SJSA1 (cell line): ENCODE measurements around the gene RGS5. TPM values are rescaled to one million over a fixed set of nuclear protein-coding genes. Genes with fewer than 3 reads are reported as not detected.

ENCODE experiments used
- DNase-seq, 2 experiments: peaks; one replicate each; pipeline ENCODE4 v3.0.0-alpha.2; 2015 to 2020; ENCODE audit warnings: low spot score in 2 of 2, low read depth in 1 of 2
- H3K27ac ChIP-seq: fragments of 250-450 bp; sonication (Bioruptor Pico); 2 replicates; pipeline ENCODE4 v1.5.1; 2020; ENCODE audit warnings: mild to moderate bottlenecking, moderate library complexity
- H3K27me3 ChIP-seq: fragments of 250-450 bp; sonication (Bioruptor Pico); replicated peaks from 2 replicates; pipeline ENCODE4 v1.5.1; 2020; ENCODE audit warnings: mild to moderate bottlenecking, moderate library complexity
- H3K36me3 ChIP-seq: fragments of 250-450 bp; sonication (Bioruptor Pico); 2 replicates; pipeline ENCODE4 v1.5.1; 2020; ENCODE audit warnings: mild to moderate bottlenecking
- H3K4me1 ChIP-seq: fragments of 250-450 bp; sonication (Bioruptor Pico); replicated peaks from 2 replicates; pipeline ENCODE4 v1.6.1; 2021; ENCODE audit warnings: mild to moderate bottlenecking
- H3K4me3 ChIP-seq: fragments of 250-450 bp; sonication (Bioruptor Pico); 2 replicates; pipeline ENCODE4 v1.5.1; 2020; ENCODE audit warnings: mild to moderate bottlenecking
- H3K9me3 ChIP-seq: fragments of 250-450 bp; sonication (Bioruptor Pico); replicated peaks from 2 replicates; pipeline ENCODE4 v1.5.1; 2020; ENCODE audit warnings: mild to moderate bottlenecking
- total RNA-seq: library from RNA; depleted of rRNA; stranded (reverse); fragments of >200 nt; shearing (Covaris generic); gene quantifications from 2 replicates; pipeline ENCODE4 v1.2.3, GENCODE V29; 2014

Gene RGS5
- total RNA-seq, 1 experiment from 2014 or later, result 7.8 TPM

- Histone ChIP-seq H3K4me1 (peaks cover 13% of the 10 kb centered on the region), H3K27ac (peak overlapping the region; percentile 44), H3K36me3 (no peaks in the 10 kb centered on the region), H3K4me3 (no peak overlapping the region), H3K27me3 (no peaks in the 10 kb centered on the region), H3K9me3 (no peaks in the 10 kb centered on the region)
- DNase-seq, result no peak
These were observed 845 bp upstream of the RGS5 start for GRCh38 chr1:163203561-163203960.

- Histone ChIP-seq H3K4me1 (peaks cover 13% of the 10 kb centered on the region), H3K27ac (no peak overlapping the region)
- DNase-seq, result no peak
These were observed 810 bp downstream of the RGS5 start for GRCh38 chr1:163201906-163202305.

GRCh38 chr1:163197022-163197421 is 5.7 kb downstream of the RGS5 start:
- Histone ChIP-seq H3K4me1 (no peaks in the 10 kb centered on the region), H3K36me3 (no peaks in the 10 kb centered on the region), H3K27ac (no peak overlapping the region), H3K4me3 (no peak overlapping the region), H3K27me3 (no peaks in the 10 kb centered on the region), H3K9me3 (no peaks in the 10 kb centered on the region)
- DNase-seq, result no peak

More at GRCh38 chr1:163201906-163202305, 810 bp downstream of the RGS5 start:
- Histone ChIP-seq H3K36me3 (no peaks in the 10 kb centered on the region), H3K9me3 (no peaks in the 10 kb centered on the region), H3K4me3 (no peak overlapping the region), H3K27me3 (no peaks in the 10 kb centered on the region)

- DNase-seq, result no peak
- Histone ChIP-seq H3K4me1 (no peaks in the 10 kb centered on the region), H3K9me3 (no peaks in the 10 kb centered on the region), H3K27me3 (no peaks in the 10 kb centered on the region), H3K27ac (no peak overlapping the region), H3K4me3 (no peak overlapping the region), H3K36me3 (no peaks in the 10 kb centered on the region)
These were observed 6.3 kb downstream of the RGS5 start for GRCh38 chr1:163196449-163196787.

- Histone ChIP-seq H3K4me1 (no peaks in the 10 kb centered on the region), H3K9me3 (no peaks in the 10 kb centered on the region), H3K27ac (no peak overlapping the region), H3K27me3 (no peaks in the 10 kb centered on the region), H3K4me3 (no peak overlapping the region), H3K36me3 (no peaks in the 10 kb centered on the region)
- no peak for DNase-seq
These were observed 6.8 kb downstream of the RGS5 start for GRCh38 chr1:163195728-163196448.

- Histone ChIP-seq H3K27ac (no peak overlapping the region), H3K4me3 (no peak overlapping the region), H3K4me1 (no peaks in the 10 kb centered on the region), H3K27me3 (no peaks in the 10 kb centered on the region), H3K9me3 (no peaks in the 10 kb centered on the region), H3K36me3 (no peaks in the 10 kb centered on the region)
- DNase-seq, result no peak
These were observed 11.4 kb downstream of the RGS5 start for GRCh38 chr1:163191301-163191700.

GRCh38 chr1:163188947-163189346 is 13.8 kb downstream of the RGS5 start:
- Histone ChIP-seq H3K9me3 (no peaks in the 10 kb centered on the region), H3K27me3 (no peaks in the 10 kb centered on the region), H3K36me3 (no peaks in the 10 kb centered on the region), H3K27ac (no peak overlapping the region), H3K4me1 (no peaks in the 10 kb centered on the region), H3K4me3 (no peak overlapping the region)
- DNase-seq, result no peak

- Histone ChIP-seq H3K27me3 (no peaks in the 10 kb centered on the region), H3K9me3 (no peaks in the 10 kb centered on the region), H3K36me3 (no peaks in the 10 kb centered on the region), H3K27ac (no peak overlapping the region), H3K4me3 (no peak overlapping the region), H3K4me1 (no peaks in the 10 kb centered on the region)
- no peak for DNase-seq
These were observed 14.9 kb downstream of the RGS5 start for GRCh38 chr1:163187849-163188248.

GRCh38 chr1:163186862-163187261 is 15.9 kb downstream of the RGS5 start:
- H3K27me3 ChIP-seq, result no peaks in the 10 kb centered on the region
- H3K36me3 ChIP-seq, result no peaks in the 10 kb centered on the region
- no peak for DNase-seq
- H3K4me3 ChIP-seq, result no peak overlapping the region
- H3K9me3 ChIP-seq, result no peaks in the 10 kb centered on the region
- no peak overlapping the region for H3K27ac ChIP-seq
- no peaks in the 10 kb centered on the region for H3K4me1 ChIP-seq

- Histone ChIP-seq H3K4me1 (no peaks in the 10 kb centered on the region), H3K4me3 (no peak overlapping the region), H3K36me3 (no peaks in the 10 kb centered on the region), H3K9me3 (no peaks in the 10 kb centered on the region), H3K27ac (no peak overlapping the region), H3K27me3 (no peaks in the 10 kb centered on the region)
- no peak for DNase-seq
These were observed 20.3 kb downstream of the RGS5 start for GRCh38 chr1:163182330-163182949.

GRCh38 chr1:163178628-163179027 is 24.1 kb downstream of the RGS5 start:
- Histone ChIP-seq H3K27me3 (no peaks in the 10 kb centered on the region), H3K9me3 (no peaks in the 10 kb centered on the region), H3K4me1 (peaks cover 14% of the 10 kb centered on the region), H3K4me3 (no peak overlapping the region), H3K36me3 (no peaks in the 10 kb centered on the region), H3K27ac (no peak overlapping the region)
- no peak for DNase-seq

- Histone ChIP-seq H3K27ac (no peak overlapping the region), H3K36me3 (no peaks in the 10 kb centered on the region)
- DNase-seq, result no peak
These were observed 25.9 kb downstream of the RGS5 start for GRCh38 chr1:163176797-163177196.

GRCh38 chr1:163174524-163175437 is 27.9 kb downstream of the RGS5 start:
- no peak overlapping the region for H3K27ac ChIP-seq
- H3K9me3 ChIP-seq, result no peaks in the 10 kb centered on the region
- no peak overlapping the region for H3K4me3 ChIP-seq
- H3K4me1 ChIP-seq, result peaks cover 52% of the 10 kb centered on the region
- no peaks in the 10 kb centered on the region for H3K36me3 ChIP-seq
- no peaks in the 10 kb centered on the region for H3K27me3 ChIP-seq
- peak; percentile 47 to 65 for DNase-seq

More at GRCh38 chr1:163176797-163177196, 25.9 kb downstream of the RGS5 start:
- Histone ChIP-seq H3K9me3 (no peaks in the 10 kb centered on the region), H3K27me3 (no peaks in the 10 kb centered on the region), H3K4me3 (no peak overlapping the region), H3K4me1 (peaks cover 32% of the 10 kb centered on the region)

GRCh38 chr1:163173121-163173520 is 29.6 kb downstream of the RGS5 start:
- peak in 1 of 2 experiments; percentile 36 for DNase-seq
- H3K4me1 ChIP-seq, result peaks cover 58% of the 10 kb centered on the region
- no peaks in the 10 kb centered on the region for H3K9me3 ChIP-seq
- no peak overlapping the region for H3K4me3 ChIP-seq
- H3K27ac ChIP-seq, result peak overlapping the region; percentile 72
- H3K36me3 ChIP-seq, result no peaks in the 10 kb centered on the region
- no peaks in the 10 kb centered on the region for H3K27me3 ChIP-seq
